DOHH2 (cell line): ENCODE measurements around the gene ACVR1B.

ENCODE experiments used
- EZH2phosphoT487 ChIP-seq: fragments of 200-600 bp; sonication (generic); IDR thresholded peaks from 2 replicates; pipeline ENCODE4 v1.6.1; 2017; ENCODE audit warnings: borderline replicate concordance, mild to moderate bottlenecking, antibody characterized with exemption, low read length, moderate library complexity, mixed read lengths
- TF ChIP-seq, protein P1 (sequence below): fragments of 200-600 bp; sonication (generic); IDR thresholded peaks from one replicate; pipeline ENCODE4 v1.5.1; 2014; ENCODE audit warnings: antibody characterized with exemption, mild to moderate bottlenecking, low read depth, low read length; ENCODE audit not compliant: poor library complexity, severe bottlenecking

- TF ChIP-seq, protein P1, sequence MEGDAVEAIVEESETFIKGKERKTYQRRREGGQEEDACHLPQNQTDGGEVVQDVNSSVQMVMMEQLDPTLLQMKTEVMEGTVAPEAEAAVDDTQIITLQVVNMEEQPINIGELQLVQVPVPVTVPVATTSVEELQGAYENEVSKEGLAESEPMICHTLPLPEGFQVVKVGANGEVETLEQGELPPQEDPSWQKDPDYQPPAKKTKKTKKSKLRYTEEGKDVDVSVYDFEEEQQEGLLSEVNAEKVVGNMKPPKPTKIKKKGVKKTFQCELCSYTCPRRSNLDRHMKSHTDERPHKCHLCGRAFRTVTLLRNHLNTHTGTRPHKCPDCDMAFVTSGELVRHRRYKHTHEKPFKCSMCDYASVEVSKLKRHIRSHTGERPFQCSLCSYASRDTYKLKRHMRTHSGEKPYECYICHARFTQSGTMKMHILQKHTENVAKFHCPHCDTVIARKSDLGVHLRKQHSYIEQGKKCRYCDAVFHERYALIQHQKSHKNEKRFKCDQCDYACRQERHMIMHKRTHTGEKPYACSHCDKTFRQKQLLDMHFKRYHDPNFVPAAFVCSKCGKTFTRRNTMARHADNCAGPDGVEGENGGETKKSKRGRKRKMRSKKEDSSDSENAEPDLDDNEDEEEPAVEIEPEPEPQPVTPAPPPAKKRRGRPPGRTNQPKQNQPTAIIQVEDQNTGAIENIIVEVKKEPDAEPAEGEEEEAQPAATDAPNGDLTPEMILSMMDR, result no peak
- TF ChIP-seq EZH2phosphoT487, result no peak
These were observed 53.9 kb downstream of the ACVR1B start for GRCh38 chr12:52005218-52005902.
